Endothelial cell (in vitro differentiated cells): Measurements from ENCODE around the gene SEMA3D. TPM values are rescaled to one million over a fixed set of nuclear protein-coding genes. Genes with fewer than 3 reads are reported as not detected.

Experiments used
- DNase-seq: peaks from one replicate; pipeline ENCODE4 v3.0.0; 2021; ENCODE audit warnings: low spot score
- H3K27ac Mint-ChIP-seq: one replicate; pipeline ENCODE4 v1.8.0; 2021; ENCODE audit warnings: mixed read lengths, inconsistent platforms; ENCODE audit not compliant: unreplicated experiment
- H3K27me3 Mint-ChIP-seq: one replicate; pipeline ENCODE4 v1.8.0; 2021; ENCODE audit warnings: mild to moderate bottlenecking, moderate library complexity, mixed read lengths, inconsistent platforms; ENCODE audit not compliant: unreplicated experiment
- H3K36me3 Mint-ChIP-seq: one replicate; pipeline ENCODE4 v1.8.0; 2021; ENCODE audit warnings: mild to moderate bottlenecking, low read depth, mixed read lengths, inconsistent platforms; ENCODE audit not compliant: unreplicated experiment
- H3K4me1 Mint-ChIP-seq: one replicate; pipeline ENCODE4 v1.8.0; 2021; ENCODE audit warnings: mild to moderate bottlenecking, mixed read lengths, inconsistent platforms; ENCODE audit not compliant: unreplicated experiment
- H3K4me3 Mint-ChIP-seq: one replicate; pipeline ENCODE4 v1.8.0; 2021; ENCODE audit warnings: mild to moderate bottlenecking, mixed read lengths, inconsistent platforms; ENCODE audit not compliant: unreplicated experiment
- H3K9me3 Mint-ChIP-seq: one replicate; pipeline ENCODE4 v1.8.0; 2021; ENCODE audit warnings: mixed read lengths, inconsistent platforms; ENCODE audit not compliant: unreplicated experiment
- total RNA-seq: library from RNA; stranded (reverse); fragmentation: NEBNext Ultra II Directional; extraction: Animal tissue kit (Norgen Biotek cat#: 25700); gene quantifications from one replicate; pipeline ENCODE4 v1.2.1, GENCODE V29; 2021; ENCODE audit not compliant: unreplicated experiment
- TF ChIP-seq, protein P1 (sequence below): fragments of 200-600 bp; sonication (generic); IDR thresholded peaks from one replicate; pipeline ENCODE4 v1.5.0; 2021; ENCODE audit warnings: antibody characterized with exemption; ENCODE audit not compliant: unreplicated experiment

SEMA3D gene
- total RNA-seq, 1 donor from 2014 or later = 1.8 TPM

DNA sequence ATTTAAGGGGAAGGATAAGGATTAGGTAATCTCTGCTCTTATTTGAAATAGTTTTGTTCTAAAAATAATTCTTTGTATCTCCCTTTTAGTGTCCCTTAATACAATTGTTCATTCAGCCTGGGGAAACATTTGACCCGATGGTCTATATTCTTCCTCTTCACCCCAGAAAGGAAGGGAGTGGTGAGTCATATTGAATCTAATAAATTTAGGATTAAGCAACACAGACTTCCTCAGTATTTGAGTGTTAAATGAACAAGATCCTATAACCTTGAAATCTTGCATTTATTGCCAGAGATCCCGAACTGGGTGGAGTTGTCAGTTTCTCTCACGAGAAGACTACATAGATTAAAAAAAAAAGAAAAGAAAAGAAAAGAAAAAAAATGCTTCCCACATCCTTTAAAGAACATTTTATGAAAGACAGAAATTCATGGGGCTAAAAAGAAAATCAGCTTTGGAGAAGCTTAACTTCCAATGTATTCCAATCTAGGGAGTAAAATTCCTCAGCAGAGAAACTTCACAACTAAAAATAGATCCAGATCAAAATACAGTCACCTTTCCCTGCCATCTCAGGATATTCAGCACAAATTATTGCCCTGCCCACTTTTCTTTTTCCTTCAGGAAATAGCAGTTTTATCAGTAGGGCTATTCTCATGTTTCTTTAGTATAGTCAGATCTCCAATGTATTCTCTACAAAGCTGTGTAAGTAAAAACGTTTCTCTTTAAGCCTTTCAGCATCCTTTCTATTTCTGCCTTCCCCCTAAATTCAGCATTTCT, 82.2 kb downstream of the SEMA3D start:
- Mint-ChIP-seq H3K4me1 (no peaks in the 10 kb centered on the region), H3K27me3 (no peaks in the 10 kb centered on the region), H3K36me3 (no peaks in the 10 kb centered on the region), H3K4me3 (no peak overlapping the region), H3K9me3 (no peaks in the 10 kb centered on the region), H3K27ac (no peak overlapping the region)
- TF ChIP-seq, protein P1, sequence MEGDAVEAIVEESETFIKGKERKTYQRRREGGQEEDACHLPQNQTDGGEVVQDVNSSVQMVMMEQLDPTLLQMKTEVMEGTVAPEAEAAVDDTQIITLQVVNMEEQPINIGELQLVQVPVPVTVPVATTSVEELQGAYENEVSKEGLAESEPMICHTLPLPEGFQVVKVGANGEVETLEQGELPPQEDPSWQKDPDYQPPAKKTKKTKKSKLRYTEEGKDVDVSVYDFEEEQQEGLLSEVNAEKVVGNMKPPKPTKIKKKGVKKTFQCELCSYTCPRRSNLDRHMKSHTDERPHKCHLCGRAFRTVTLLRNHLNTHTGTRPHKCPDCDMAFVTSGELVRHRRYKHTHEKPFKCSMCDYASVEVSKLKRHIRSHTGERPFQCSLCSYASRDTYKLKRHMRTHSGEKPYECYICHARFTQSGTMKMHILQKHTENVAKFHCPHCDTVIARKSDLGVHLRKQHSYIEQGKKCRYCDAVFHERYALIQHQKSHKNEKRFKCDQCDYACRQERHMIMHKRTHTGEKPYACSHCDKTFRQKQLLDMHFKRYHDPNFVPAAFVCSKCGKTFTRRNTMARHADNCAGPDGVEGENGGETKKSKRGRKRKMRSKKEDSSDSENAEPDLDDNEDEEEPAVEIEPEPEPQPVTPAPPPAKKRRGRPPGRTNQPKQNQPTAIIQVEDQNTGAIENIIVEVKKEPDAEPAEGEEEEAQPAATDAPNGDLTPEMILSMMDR = no peak
- no peak for DNase-seq

- no peaks in the 10 kb centered on the region for H3K27me3 Mint-ChIP-seq
- H3K9me3 Mint-ChIP-seq = no peaks in the 10 kb centered on the region
- H3K36me3 Mint-ChIP-seq = no peaks in the 10 kb centered on the region
- TF ChIP-seq, protein P1 = no peak
- DNase-seq = no peak
- H3K4me1 Mint-ChIP-seq = no peaks in the 10 kb centered on the region
- H3K4me3 Mint-ChIP-seq = no peak overlapping the region
- no peak overlapping the region for H3K27ac Mint-ChIP-seq
Measured at GRCh38 chr7:85103962-85104361, 82.9 kb downstream of the SEMA3D start.

- H3K27me3 Mint-ChIP-seq = no peaks in the 10 kb centered on the region
- H3K9me3 Mint-ChIP-seq = no peaks in the 10 kb centered on the region
- TF ChIP-seq, protein P1 = no peak
- no peaks in the 10 kb centered on the region for H3K4me1 Mint-ChIP-seq
- no peaks in the 10 kb centered on the region for H3K36me3 Mint-ChIP-seq
- no peak overlapping the region for H3K27ac Mint-ChIP-seq
- no peak overlapping the region for H3K4me3 Mint-ChIP-seq
- DNase-seq = no peak
Measured at GRCh38 chr7:85103357-85103756, 83.5 kb downstream of the SEMA3D start.

- no peaks in the 10 kb centered on the region for H3K9me3 Mint-ChIP-seq
- H3K36me3 Mint-ChIP-seq = no peaks in the 10 kb centered on the region
- no peaks in the 10 kb centered on the region for H3K4me1 Mint-ChIP-seq
- TF ChIP-seq, protein P1 = no peak
- H3K27ac Mint-ChIP-seq = no peak overlapping the region
- no peak for DNase-seq
- H3K4me3 Mint-ChIP-seq = no peak overlapping the region
- H3K27me3 Mint-ChIP-seq = no peaks in the 10 kb centered on the region
Measured at GRCh38 chr7:85102813-85103350, 84.0 kb downstream of the SEMA3D start.

DNA sequence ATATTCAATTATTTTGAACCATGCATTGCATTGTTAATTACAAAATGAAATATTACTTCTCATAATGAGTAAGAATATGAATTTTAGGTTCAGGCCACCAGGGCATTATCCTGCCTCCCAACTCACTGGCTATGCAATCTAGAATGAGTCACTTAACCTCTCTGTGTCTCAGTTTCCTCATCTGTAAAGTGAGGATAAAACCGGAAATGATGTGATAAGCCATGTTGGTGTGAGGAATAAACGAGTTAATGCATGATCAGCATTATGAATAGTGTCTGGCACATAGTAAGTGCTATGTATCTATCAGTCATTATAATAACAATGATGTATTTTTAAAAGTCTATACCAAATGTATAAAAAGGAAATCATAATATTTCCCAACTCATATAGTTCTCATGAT, 85.5 kb downstream of the SEMA3D start:
- no peak for DNase-seq
- H3K4me1 Mint-ChIP-seq = no peaks in the 10 kb centered on the region
- no peaks in the 10 kb centered on the region for H3K9me3 Mint-ChIP-seq
- TF ChIP-seq, protein P1 = no peak
- H3K36me3 Mint-ChIP-seq = no peaks in the 10 kb centered on the region
- no peak overlapping the region for H3K4me3 Mint-ChIP-seq
- H3K27me3 Mint-ChIP-seq = no peaks in the 10 kb centered on the region
- no peak overlapping the region for H3K27ac Mint-ChIP-seq
